NCI-H2107 treated with DMSO at 0.1 percent for 48 hours (cell line): ENCODE measurements around the gene RPS3.
"Not testable (repeated sequence)": the region's sequence is repeated elsewhere in the genome, so short reads cannot be mapped to it uniquely, and the experiment has no call there.

ENCODE experiments used
- DNase-seq: peaks from one replicate; lab custom pipeline; 2025; ENCODE audit not compliant: unreplicated experiment; lab: John Stamatoyannopoulos, UW

RPS3 gene

GRCh38 chr11:75399344-75400145 lies at the start of gene RPS3:
Gene RPS3, plus strand, starts transcription at chr11:75399518. Its CDS starts 30 bp downstream, at chr11:75399548.
- peak; percentile 77 for DNase-seq

GRCh38 chr11:75349521-75350116 lies 49.7 kb upstream of the RPS3 start:
- DNase-seq: no peak

DNA sequence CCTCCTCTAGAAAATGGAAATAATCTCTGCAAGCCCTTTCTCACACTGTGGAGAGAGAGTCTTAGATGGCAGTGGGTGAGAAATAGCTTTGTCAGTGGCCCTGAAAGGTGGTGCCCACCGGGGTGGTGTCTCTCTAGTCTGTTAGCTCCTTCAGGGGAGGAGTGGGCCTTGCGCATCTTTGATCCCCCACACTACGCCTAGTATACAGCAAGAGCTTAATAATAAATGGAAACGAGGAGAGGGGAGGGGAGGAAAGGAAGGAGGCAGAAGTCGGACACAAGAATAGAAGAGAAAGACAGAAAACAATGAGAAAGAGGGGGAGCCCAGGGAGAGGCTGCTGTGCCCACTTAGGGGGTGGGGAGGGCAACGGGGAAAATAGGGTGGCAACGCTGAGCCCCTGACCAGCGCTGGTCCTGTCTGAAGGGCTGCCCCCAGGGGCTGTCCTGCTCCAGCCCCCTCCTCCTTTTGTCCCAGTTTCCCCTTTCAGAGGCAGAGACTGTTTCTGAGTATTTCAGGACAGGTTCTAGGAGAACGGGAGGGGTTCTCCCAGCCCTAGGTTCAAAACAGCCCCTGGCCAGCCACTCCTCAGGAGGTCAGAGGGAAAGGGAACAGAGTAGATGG lies 49.1 kb upstream of the RPS3 start:
- no peak for DNase-seq

DNA sequence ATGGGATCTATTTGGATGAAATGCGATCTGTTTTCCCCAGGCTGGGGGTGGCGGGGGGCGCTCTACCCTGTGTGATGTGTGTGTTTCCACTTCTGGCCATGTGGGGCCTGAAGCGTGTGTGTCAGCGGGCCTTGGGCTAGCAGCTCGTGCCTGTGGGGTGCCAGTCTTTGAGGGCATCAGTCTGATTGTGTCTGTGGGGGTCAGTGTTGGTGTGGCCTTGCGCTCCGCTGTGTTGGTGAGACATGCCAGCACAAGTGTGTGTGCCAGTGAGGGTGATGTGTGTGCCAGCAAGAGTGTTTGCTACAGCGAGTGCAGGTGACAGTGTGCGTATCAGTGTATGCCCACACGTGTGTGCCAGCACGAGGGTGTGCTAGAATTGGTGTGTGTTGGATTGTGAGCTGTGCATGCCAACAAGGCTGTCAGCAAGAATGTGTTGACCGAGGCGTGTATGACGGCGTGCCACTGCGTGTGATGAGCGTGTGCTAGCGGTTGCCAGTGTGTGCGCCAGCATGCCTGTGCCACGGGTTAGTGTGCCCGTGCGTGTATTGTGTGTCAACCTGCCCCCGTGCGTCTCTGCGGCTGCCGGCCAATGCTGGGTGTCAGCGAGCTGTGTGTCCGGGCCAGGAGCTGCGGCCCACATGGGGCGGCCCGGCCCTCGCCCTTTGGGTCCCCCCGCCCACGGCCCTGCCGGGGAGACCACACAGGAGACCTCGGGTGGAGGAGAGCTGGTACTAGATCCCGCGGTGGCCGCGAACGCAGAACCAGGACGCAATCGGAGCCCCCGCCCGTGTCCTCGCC lies 48.4 kb upstream of the RPS3 start:
- no peak for DNase-seq

DNA sequence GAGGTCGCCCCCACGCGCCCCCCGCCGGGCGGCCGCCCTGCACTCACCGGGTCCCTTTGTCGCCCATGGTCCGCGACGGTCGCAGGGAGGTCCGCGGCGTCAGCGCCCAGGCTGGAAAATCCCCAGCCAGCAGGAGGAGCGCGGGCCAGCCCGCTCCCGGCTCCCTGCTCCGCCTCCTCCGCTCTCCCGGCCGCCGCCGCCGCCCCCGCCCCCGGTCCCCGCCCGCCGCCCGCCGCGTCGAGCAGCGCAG lies 47.9 kb upstream of the RPS3 start, which contains the start of gene ARRB1:
Gene ARRB1, minus strand, starts transcription at position 121 of the 250 bp plus-strand sequence. Its CDS starts 54 bp downstream, at position 67.
- no peak for DNase-seq

DNA sequence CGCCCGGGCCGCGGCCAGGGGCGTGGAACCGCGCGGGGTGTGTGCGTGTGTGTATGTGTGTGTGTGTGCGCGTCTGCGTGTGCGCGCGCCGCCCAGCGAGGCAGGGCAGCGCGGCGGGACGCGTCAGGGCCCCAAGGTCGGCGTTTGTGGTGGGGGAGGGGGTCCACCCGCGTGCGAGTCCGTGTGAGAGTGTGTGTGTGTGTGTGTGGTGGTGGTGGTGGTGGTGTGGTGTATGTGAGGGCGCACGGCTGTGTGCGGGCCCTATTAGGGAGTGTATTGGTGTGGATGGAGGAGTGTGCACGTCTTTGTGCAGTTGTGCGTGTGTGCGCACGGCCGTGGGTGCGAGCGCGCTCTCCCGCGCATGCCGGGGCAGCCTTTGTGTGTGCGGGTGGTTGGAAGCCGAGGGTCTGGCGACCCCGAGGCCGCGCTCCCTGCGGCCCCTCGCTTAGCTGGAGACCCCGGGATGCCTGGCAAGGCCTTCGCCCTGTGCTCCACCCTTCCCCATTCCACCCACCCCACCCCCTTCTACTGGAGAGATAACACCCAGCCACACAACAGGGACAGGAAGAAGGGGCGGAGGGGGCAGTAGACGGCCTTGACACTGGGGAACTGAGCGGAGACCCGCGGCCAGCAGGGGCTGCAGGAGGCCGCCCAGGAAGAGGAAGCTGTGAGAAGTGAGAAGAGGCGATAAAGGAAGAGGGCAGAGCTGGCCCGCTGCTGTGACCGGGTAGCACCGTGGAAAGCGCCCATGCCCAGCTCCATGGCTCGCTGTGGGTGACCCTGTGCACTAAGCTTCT lies 47.3 kb upstream of the RPS3 start:
- DNase-seq: no peak

DNA sequence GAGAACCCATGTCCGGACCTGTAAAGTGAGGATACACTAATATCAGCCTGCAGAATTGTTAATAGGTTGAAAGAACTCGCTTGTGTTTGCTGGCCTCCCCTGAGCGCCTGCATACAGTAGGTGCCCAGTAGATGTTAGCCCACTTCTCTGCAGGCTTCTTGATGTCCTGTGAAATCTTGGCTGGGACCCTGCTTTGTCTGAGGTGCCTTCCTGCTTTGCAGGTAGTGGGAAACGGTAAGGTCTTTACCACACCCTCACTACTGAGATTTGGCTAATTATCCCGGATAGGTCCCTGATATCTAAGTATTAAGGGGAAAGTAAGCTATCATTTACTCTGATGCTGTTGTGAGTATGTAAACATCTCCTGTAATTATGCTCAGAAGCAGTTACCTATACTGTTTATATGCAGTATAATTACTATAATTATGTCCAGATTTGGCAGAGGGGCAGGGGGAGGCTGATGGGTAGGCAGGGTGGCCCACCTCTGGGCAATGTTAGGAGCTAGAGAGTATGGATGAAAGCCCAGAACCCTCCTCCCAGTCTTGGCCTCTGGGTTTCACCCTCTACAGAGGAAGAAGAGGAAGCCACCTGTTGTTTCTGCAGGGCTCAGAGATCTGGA lies 46.6 kb upstream of the RPS3 start:
- no peak for DNase-seq

DNA sequence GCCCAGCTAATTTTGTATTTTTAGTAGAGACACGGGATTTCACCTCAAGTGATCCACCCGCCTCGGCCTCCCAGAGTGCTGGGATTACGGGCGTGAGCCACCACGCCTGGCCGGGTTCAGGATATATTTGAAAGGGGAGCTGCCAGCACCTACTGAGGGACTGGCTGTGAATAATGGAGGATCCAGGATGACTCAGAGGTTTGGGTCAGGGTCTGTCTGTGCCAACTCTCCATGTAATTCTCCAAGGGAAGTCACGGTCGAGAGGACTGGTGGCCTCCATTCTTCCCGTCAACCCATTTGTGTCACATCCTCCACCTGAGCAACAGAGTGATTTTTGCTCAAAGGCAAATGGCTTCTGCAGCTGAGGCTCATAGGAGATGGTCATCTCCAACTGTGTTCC lies 44.3 kb upstream of the RPS3 start:
- no peak for DNase-seq

DNA sequence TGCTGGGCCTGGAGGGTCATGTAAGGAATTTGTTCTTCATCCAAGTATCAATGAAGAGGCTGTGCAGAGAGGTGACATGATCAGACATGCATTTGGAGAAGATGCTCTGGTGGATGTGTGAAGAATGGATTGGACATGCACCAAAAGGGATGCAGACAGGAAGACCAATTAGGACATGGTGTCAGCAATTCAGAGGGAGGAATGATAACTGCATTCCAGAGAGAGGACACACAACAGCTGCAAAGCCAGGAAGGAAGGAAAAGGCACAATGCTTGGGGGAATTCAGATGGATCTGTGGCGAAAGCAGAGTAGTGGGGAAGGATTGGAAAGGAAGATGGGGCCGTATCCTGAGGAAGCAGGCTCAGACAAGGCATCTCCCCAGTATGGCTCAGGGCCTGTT lies 42.7 kb upstream of the RPS3 start:
- no peak for DNase-seq

DNA sequence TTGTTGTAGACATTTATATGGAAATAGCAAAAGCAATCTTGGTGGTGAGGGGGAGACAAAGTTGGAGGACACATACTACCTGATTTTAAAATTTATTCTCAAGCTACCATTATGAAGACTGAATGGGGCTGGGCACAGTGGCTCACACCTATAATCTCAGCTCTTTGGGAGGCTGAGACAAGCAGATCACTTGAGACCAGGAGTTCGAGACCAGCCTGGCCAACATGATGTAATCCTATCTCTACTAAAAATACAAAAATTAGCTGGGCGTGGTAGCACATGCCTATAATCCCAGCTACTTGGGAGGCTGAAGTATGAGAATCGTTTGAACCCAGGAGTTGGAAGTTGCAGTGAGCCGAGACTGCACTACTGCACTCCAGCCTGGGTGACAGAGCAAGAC lies 37.0 kb upstream of the RPS3 start:
- not testable (repeated sequence) for DNase-seq

DNA sequence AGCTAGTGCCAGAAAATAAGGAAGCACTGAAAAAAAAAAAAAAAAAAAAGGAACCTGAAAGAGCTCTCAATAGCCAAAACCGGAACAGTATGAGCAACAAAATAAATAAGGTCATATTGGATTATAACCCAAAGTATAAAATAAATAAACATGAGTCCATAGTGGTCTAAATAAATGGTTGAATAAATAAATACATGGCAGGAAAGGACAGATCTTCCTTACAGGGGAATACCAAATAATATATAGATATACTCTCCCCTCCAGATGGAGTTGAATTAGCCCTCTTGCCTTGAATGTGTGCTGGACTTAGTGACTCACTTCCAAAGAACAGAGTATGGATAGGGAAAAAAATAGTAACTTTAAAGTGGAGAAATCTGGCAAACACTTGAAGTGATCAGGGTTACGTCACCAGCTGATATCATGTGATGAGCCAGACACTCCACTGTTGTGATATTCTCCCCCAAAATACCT lies 33.6 kb upstream of the RPS3 start:
- no peak for DNase-seq

DNA sequence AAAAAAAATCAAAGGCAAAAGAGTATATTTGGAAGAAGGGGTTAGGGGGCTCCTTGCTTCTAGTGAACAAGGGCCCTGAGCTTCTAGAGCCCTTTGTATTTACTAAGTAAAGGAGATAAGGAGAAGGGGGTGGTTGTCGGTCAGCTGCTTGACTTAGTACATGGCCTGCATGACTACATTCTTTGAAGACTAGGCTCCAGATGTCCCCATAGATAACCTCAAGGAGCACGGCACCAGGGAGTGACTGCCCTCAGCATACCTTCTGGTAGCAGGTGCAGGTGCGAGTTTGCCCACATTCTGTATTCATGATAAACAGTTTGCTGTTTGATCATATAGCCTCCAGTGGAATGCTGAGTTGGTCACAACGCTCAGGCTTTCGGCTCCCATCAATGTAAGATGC lies 32.5 kb upstream of the RPS3 start:
- DNase-seq: not testable (repeated sequence)

DNA sequence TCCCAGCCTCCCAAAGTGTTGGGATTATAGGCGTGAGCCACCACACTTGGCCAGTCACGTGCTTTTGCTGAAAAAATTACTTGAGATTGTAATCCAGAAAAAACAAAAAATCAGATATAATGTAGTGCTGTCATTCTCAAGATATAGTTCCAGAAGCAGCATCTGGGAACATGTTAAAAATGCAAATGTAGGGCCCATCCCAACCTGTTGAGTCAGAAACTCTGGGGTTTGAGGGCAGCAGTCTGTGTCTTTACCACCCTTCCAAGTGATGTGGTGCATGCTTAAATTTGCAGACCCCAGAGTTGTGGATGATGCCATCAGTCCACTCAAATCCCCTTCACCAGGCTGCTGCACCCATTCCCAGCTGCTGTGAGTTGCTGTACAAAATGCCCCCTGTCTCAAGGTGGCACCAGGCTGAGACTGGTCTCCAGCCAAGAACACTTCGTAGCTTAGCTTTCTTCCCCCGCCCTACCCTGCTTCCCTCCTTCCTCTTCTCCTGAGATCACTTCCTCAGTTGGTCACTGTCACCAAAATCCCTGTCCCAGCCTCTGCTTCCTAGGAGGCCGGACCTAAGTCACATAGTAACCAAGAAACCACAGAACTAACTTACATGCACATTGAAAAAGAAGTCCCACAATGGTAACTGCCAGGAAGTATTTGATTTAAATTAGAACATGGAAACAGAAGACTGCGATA lies 29.6 kb upstream of the RPS3 start:
- no peak for DNase-seq

DNA sequence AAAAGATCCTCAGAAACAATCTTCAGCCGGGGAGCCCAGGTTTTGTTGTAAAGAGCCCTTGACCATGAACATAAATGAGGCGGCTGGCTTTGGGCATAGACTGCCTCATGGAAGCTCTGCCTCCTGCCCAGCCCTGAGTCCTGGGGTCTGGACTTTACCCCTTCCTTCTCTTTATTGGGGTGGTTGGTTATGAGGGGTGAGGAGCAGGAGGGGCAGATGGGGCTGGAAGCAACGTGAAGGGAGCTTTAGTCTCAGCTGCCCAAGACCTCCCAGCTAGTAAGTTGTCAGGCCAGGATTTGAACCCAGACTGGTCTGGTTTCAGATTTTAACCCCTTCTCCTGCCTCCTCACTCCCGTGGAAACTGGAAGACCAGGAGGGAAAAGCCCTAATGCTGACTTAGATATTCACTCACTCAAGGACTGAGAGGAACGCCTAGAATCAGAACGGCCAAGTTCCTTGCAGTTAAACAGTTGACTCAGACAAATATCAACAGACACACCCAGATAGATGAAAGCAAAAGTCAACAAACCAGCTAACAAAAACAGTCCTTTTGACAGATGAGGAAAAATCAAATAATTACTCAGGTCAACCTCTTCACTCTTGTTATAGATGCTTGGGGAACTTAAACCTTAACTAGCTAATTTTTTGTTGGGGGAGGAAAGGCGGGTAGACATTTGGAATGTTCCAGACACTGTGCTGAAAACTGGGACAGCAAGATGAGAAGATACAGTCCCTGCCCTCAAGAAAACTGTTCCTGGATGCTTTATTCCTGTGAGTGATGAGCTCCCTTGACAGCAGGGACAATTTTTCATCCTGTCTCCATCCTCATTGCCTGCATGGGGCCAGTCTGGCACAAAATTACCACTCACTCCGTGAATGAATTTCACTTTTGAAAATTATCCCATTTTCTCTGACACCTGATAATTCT lies 27.1 kb upstream of the RPS3 start:
- no peak for DNase-seq

- no peak for DNase-seq
These were observed 26.1 kb upstream of the RPS3 start for GRCh38 chr11:75373201-75373600.

DNA sequence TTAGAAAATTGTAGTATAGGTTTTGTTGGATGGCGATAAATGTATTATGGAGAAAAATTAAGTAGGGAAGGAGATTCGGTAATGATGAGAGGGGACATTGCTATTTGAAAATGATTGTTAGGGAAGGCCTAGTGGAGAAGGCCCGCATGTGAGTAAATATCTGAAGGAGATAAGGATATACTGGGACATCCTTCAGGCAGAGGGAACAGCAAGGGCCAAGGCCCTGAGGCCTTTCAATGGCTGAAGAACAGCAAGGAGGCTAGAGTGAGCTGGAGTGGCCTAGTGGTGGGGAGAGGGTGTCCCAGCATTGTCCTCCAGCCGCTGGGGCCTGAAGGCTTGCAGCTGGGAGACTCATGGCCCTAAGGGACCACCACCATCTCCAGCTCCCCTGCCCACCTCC lies 24.7 kb upstream of the RPS3 start:
- no peak for DNase-seq

DNA sequence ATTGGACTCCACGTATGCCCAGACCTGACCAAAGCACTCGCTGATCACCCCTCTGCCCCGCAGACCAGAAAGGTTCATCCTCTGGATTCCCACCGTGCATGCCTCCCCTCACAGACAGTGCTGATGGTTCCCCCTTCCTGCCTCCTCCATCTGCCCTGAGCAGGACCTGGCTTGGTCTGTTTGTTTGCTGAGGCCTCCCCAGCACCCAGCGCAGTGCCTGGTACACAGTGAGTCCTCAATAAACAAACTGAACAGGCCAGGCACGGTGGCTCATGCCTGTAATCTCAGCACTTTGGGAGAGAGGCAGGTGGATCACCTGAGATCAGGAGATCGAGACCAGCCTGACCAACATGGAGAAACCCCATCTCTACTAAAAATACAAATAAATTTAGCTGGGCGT lies 23.7 kb upstream of the RPS3 start:
- no peak for DNase-seq

GRCh38 chr11:75376175-75376574 lies 23.1 kb upstream of the RPS3 start:
- no peak for DNase-seq

- DNase-seq: not testable (repeated sequence)
These were observed 20.5 kb upstream of the RPS3 start for GRCh38 chr11:75378776-75379175.
